Measurements from ENCODE around the gene IRF9. TPM values are rescaled to one million over a fixed set of nuclear protein-coding genes. Genes with fewer than 3 reads are reported as not detected.
A peak's percentile ranks its signal among the peaks of the same experiment; 100 is the strongest.

IRF9 gene
- total RNA-seq, 1 donor from 2014 or later = 158 TPM

GRCh38 chr14:24132976-24133375 is 28.1 kb upstream of the IRF9 start:
- Histone ChIP-seq H3K27ac (no peak overlapping the region), H3K9me3 (no peaks in the 10 kb centered on the region), H3K4me1 (peaks cover 25% of the 10 kb centered on the region), H3K4me3 (no peak overlapping the region), H3K27me3 (ENCODE audit: low read depth) (no peaks in the 10 kb centered on the region), H3K36me3 (peaks cover 9% of the 10 kb centered on the region)
- no peak for DNase-seq
- intact Hi-C loops (cut with DNase I) = no loop called here
- no peak for TF ChIP-seq CTCF (IDR thresholded peaks at IDR 0.05)
- no peak for ATAC-seq

- no peak for ATAC-seq
- Histone ChIP-seq H3K4me1 (peaks cover 31% of the 10 kb centered on the region), H3K9me3 (no peaks in the 10 kb centered on the region), H3K27me3 (ENCODE audit: low read depth) (no peaks in the 10 kb centered on the region), H3K36me3 (peaks cover 16% of the 10 kb centered on the region), H3K27ac (no peak overlapping the region), H3K4me3 (no peak overlapping the region)
- TF ChIP-seq CTCF (IDR thresholded peaks at IDR 0.05) = no peak
- DNase-seq = no peak
- intact Hi-C loops (cut with DNase I) = no loop called here
These were observed 27.3 kb upstream of the IRF9 start for GRCh38 chr14:24133735-24134134.

GRCh38 chr14:24135584-24135833 is 25.6 kb upstream of the IRF9 start:
- intact Hi-C loops (cut with DNase I) = no loop called here
- ATAC-seq (no peak), DNase-seq (no peak)
- peak overlapping the region; percentile 97 for H3K27ac ChIP-seq
- H3K4me1 ChIP-seq = peaks cover 47% of the 10 kb centered on the region
- no peaks in the 10 kb centered on the region for H3K9me3 ChIP-seq
- TF ChIP-seq CTCF (IDR thresholded peaks at IDR 0.05) = no peak
- H3K27me3 ChIP-seq (ENCODE audit: low read depth) = no peaks in the 10 kb centered on the region
- peak overlapping the region; percentile 100 for H3K4me3 ChIP-seq
- peaks cover 29% of the 10 kb centered on the region for H3K36me3 ChIP-seq

DNA sequence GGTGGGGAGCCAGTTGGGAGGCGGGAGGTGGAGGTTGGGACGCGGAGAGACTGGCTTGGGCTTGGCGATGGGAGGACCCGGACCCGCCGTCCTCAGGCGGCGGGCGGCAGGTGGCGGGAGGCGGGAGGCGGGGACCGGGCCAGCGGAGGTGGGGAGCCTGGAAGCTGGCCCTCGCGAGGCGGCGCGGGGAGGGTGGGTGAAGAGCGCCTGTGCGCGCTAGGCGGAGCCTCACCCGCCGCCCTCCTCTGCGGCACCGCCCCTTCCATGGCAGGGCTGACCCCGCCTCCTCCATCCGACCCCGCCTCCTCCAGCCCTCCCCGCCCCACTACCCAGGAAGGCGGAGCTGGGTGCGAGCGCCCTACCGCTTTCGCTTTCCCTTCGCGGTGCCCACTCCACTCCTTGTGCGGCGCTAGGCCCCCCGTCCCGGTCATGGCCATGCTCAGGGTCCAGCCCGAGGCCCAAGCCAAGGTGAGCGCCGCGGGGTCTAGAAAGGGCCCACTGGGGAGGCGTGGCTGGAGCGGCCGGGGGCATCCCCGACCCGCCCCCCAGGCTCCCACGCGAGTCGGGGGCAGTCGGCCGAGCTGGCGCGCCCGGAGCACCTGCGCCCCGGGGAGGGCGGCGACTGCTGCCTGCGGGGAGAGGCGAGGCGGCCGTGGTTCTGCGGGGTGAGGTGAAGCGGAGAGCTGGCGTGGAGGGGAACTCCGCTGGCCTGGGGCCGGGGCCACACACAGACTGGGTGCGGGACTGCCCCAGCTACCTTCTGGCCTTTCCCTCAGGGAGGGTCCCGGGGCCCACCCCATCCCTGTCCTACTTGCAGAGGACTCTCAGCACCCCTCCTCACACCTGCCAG is 25.0 kb upstream of the IRF9 start, which contains the start of gene PSME1:
Gene PSME1 (plus strand): TSS at position 361 of the 850 bp plus-strand sequence. CDS start 69 bp downstream, at position 430.
- H3K27me3 ChIP-seq (ENCODE audit: low read depth) = no peaks in the 10 kb centered on the region
- peaks cover 45% of the 10 kb centered on the region for H3K4me1 ChIP-seq
- DNase-seq (peak; percentile 96), ATAC-seq (peak; percentile 99)
- TF ChIP-seq CTCF (IDR thresholded peaks at IDR 0.05) = no peak
- H3K27ac ChIP-seq = peak within 1 kb of the TSS; percentile 97
- peaks cover 29% of the 10 kb centered on the region for H3K36me3 ChIP-seq
- H3K9me3 ChIP-seq = no peaks in the 10 kb centered on the region
- intact Hi-C loops (cut with DNase I) = no loop called here
- peak within 1 kb of the TSS; percentile 100 for H3K4me3 ChIP-seq

GRCh38 chr14:24136684-24137528 is 24.2 kb upstream of the IRF9 start:
- intact Hi-C loops (cut with DNase I) = no loop called here
- peak overlapping the region; percentile 97 for H3K27ac ChIP-seq
- H3K36me3 ChIP-seq = peaks cover 29% of the 10 kb centered on the region
- no peak for DNase-seq
- no peak for ATAC-seq
- no peaks in the 10 kb centered on the region for H3K27me3 ChIP-seq (ENCODE audit: low read depth)
- H3K4me3 ChIP-seq = peak overlapping the region; percentile 100
- TF ChIP-seq CTCF (IDR thresholded peaks at IDR 0.05) = no peak
- no peaks in the 10 kb centered on the region for H3K9me3 ChIP-seq
- peaks cover 48% of the 10 kb centered on the region for H3K4me1 ChIP-seq
